ENCODE data around the gene LIN7C.

The LIN7C gene

DNA sequence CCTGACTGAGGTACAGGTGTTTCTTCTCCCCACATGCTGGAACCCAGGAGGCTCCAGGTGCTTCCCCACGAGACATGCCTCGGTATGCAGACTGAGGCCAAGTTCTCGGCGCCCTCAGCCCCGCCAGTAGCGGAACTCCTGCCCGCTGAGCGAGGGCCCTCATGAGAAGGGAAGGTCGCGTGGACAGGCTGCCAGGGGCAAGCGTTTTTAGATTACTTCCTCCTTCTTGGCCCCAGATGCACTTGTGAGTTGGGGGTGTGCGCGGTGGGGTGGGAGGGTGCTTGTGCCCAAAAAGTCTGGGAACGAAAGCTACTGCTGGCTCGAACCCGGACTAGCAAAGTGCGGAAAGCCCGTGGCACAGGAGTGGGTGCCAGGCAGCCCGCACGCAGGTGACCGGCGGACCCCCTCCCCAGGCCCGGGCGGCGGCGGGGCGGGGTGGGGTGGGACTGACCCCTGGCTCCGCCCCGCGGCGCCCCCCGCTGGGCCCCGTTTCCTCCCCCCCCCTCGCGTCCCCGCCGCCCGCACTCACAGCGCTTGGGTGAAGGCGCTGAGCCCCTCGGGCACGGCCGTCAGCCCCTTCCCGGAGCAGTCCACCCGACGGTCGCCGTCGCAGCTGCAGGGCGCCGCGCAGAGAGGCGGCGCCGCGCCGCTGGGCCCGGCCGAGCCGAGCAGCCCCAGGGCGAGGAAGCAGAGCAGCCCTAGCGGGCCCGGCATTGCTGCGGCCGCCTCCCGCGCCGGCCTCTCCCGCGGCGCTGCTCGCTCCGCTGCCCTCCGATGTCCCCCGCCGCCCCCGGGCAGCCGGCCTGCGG, 34.8 kb downstream of the LIN7C start (continued):
- no peak for TF ChIP-seq ZNF70 (CRISPR knock-in tag; IDR thresholded peaks at IDR 0.05)

DNA sequence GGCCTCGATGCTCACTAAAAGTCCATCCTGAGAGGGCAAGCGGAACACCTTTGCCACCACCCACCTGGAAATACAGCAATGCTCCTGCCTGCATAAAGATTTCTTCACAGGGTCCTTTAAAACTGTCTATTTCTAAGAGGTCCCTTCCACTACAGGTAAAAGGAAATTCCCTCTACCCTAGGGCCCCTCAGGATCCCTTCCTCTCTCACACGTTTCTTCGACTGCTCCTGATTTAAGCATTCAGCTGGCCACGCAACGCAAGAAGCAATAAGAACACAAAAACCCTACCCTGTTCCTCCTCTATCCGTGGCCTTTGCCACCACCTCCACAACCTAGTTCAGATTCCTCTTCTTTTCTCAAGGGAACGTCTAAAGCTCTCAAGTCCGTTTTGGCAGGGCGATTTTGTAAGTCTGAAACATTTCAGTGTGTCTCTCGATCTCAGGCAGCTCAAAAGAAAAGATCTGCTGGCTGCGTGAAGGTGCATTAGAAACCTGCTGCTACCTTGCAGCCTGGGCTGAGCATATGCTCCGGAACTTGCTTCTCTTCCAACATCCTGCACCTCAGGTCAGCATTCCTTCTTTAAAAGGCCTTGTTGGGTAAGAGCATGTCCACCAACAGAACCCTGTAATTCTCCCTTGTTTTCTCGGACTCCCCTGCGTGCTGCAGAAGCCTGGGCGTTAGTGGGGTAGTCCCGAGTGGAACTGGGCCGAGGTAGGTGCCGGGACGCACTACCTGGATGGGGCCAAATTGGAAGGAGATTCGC, 35.6 kb downstream of the LIN7C start:
- ATAC-seq, result no peak
- TF ChIP-seq ZFP30 (CRISPR knock-in tag; IDR thresholded peaks at IDR 0.05) (no peak), ISL1 (CRISPR knock-in tag; IDR thresholded peaks at IDR 0.05) (no peak), ESRRG (CRISPR knock-in tag; IDR thresholded peaks at IDR 0.05) (no peak)

DNA sequence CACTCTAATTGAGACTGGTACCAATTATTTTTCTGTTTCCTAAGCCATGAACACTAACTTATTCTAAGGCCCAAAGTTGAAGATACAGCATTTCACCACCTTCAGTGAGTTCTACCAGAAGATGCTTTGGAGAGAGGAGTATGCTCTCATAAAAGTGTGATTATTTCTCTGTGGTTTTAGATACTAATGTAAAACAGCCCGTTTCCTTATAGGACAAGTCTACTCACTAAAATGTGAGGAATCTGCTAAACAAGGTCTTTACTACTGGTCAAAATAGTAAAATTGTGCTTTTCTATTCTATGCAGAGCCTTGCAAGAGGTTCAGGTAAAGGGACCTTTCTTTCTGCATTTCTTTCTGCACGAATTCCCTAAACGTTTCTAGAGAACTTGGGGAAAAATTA, 36.4 kb downstream of the LIN7C start:
- ATAC-seq, result no peak
- no peak for TF ChIP-seq ZC3H10 (CRISPR knock-in tag; IDR thresholded peaks at IDR 0.05)
- TF ChIP-seq BACH2 (CRISPR knock-in tag; IDR thresholded peaks at IDR 0.05; ENCODE audit: borderline replicate concordance), result no peak
- no peak for TF ChIP-seq ZNF8 (CRISPR knock-in tag; IDR thresholded peaks at IDR 0.05)
- TF ChIP-seq ZNF565 (CRISPR knock-in tag; conservative IDR thresholded peaks at IDR 0.05; ENCODE audit: low read depth), result no peak
- TF ChIP-seq, protein P1, sequence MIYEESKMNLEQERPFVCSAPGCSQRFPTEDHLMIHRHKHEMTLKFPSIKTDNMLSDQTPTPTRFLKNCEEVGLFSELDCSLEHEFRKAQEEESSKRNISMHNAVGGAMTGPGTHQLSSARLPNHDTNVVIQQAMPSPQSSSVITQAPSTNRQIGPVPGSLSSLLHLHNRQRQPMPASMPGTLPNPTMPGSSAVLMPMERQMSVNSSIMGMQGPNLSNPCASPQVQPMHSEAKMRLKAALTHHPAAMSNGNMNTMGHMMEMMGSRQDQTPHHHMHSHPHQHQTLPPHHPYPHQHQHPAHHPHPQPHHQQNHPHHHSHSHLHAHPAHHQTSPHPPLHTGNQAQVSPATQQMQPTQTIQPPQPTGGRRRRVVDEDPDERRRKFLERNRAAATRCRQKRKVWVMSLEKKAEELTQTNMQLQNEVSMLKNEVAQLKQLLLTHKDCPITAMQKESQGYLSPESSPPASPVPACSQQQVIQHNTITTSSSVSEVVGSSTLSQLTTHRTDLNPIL (CRISPR knock-in tag; IDR thresholded peaks at IDR 0.05; ENCODE audit: low read depth), result no peak
- no peak for TF ChIP-seq CSDC2 (CRISPR knock-in tag; IDR thresholded peaks at IDR 0.05)
- TF ChIP-seq, protein P2, sequence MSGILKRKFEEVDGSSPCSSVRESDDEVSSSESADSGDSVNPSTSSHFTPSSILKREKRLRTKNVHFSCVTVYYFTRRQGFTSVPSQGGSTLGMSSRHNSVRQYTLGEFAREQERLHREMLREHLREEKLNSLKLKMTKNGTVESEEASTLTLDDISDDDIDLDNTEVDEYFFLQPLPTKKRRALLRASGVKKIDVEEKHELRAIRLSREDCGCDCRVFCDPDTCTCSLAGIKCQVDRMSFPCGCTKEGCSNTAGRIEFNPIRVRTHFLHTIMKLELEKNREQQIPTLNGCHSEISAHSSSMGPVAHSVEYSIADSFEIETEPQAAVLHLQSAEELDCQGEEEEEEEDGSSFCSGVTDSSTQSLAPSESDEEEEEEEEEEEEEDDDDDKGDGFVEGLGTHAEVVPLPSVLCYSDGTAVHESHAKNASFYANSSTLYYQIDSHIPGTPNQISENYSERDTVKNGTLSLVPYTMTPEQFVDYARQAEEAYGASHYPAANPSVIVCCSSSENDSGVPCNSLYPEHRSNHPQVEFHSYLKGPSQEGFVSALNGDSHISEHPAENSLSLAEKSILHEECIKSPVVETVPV (CRISPR knock-in tag; IDR thresholded peaks at IDR 0.05), result no peak
- TF ChIP-seq, protein P3, sequence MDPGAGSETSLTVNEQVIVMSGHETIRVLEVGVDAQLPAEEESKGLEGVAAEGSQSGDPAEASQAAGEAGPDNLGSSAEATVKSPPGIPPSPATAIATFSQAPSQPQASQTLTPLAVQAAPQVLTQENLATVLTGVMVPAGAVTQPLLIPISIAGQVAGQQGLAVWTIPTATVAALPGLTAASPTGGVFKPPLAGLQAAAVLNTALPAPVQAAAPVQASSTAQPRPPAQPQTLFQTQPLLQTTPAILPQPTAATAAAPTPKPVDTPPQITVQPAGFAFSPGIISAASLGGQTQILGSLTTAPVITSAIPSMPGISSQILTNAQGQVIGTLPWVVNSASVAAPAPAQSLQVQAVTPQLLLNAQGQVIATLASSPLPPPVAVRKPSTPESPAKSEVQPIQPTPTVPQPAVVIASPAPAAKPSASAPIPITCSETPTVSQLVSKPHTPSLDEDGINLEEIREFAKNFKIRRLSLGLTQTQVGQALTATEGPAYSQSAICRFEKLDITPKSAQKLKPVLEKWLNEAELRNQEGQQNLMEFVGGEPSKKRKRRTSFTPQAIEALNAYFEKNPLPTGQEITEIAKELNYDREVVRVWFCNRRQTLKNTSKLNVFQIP (CRISPR knock-in tag; IDR thresholded peaks at IDR 0.05; ENCODE audit: borderline replicate concordance, low read depth), result no peak
- TF ChIP-seq ZFP3 (CRISPR knock-in tag; IDR thresholded peaks at IDR 0.05), result no peak
- no peak for TF ChIP-seq PPARA (CRISPR knock-in tag; IDR thresholded peaks at IDR 0.05; ENCODE audit: borderline replicate concordance)
- TF ChIP-seq SNAI2 (CRISPR knock-in tag; IDR thresholded peaks at IDR 0.05), result no peak
- no peak for TF ChIP-seq ISL1 (CRISPR knock-in tag; IDR thresholded peaks at IDR 0.05)
- no peak for TF ChIP-seq ZNF70 (CRISPR knock-in tag; IDR thresholded peaks at IDR 0.05)

DNA sequence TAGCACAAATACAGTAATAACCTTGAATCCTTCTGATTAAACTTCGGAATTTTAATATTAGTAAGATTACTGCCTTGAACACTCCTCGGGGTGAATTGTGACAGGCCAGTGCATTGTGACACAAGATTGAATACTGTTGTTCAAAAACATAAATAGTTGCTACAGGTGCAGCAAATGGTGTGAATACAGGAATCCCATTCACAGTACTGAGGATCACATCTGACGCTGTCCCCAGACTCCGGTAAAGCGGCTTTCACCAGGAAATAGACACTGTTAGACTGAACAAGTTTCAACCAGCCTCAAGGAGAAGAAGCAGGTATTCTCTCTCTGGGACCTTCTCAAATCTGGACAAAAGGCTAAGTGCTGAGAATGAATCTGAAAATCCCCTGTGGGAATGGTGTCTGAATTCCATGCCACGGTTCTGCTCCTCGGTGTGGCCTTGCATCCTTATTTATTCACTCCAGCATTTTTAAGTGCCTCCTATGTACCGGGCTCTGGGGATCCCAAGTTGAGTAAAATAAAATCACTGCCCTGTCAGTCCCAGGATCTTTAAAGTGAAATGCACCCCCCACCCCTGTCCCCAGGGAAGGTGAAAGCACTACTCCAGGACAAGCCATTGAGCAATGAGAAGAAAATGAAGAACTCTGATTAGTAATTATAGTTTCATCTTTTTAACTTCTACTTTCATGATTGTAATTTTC, 37.4 kb downstream of the LIN7C start:
- no peak for TF ChIP-seq SNAI2 (CRISPR knock-in tag; IDR thresholded peaks at IDR 0.05)
- TF ChIP-seq ZC3H10 (CRISPR knock-in tag; IDR thresholded peaks at IDR 0.05), result no peak
- TF ChIP-seq ISL1 (CRISPR knock-in tag; IDR thresholded peaks at IDR 0.05), result no peak
- no peak for TF ChIP-seq OSR1 (CRISPR knock-in tag; IDR thresholded peaks at IDR 0.05)
- TF ChIP-seq, protein P4, sequence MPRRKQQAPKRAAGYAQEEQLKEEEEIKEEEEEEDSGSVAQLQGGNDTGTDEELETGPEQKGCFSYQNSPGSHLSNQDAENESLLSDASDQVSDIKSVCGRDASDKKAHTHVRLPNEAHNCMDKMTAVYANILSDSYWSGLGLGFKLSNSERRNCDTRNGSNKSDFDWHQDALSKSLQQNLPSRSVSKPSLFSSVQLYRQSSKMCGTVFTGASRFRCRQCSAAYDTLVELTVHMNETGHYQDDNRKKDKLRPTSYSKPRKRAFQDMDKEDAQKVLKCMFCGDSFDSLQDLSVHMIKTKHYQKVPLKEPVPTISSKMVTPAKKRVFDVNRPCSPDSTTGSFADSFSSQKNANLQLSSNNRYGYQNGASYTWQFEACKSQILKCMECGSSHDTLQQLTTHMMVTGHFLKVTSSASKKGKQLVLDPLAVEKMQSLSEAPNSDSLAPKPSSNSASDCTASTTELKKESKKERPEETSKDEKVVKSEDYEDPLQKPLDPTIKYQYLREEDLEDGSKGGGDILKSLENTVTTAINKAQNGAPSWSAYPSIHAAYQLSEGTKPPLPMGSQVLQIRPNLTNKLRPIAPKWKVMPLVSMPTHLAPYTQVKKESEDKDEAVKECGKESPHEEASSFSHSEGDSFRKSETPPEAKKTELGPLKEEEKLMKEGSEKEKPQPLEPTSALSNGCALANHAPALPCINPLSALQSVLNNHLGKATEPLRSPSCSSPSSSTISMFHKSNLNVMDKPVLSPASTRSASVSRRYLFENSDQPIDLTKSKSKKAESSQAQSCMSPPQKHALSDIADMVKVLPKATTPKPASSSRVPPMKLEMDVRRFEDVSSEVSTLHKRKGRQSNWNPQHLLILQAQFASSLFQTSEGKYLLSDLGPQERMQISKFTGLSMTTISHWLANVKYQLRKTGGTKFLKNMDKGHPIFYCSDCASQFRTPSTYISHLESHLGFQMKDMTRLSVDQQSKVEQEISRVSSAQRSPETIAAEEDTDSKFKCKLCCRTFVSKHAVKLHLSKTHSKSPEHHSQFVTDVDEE (CRISPR knock-in tag; IDR thresholded peaks at IDR 0.05), result no peak
- TF ChIP-seq ZFP30 (CRISPR knock-in tag; IDR thresholded peaks at IDR 0.05), result no peak
- ATAC-seq, result no peak

Measured in SK-N-SH treated with all-trans-retinoic acid at 6 μM for 48 hours (cell line).